Astrocyte of the spinal cord (primary cell): ENCODE data around the gene ILDR1.
"Not testable (repeated sequence)": the region's sequence is repeated elsewhere in the genome, so short reads cannot be mapped to it uniquely, and the experiment has no call there.

Experiments used
- DNase-seq: peaks from one replicate; pipeline ENCODE4 v3.0.0; 2011; ENCODE audit warnings: low read depth, low spot score
- H3K4me3 ChIP-seq: 2 replicates; pipeline ENCODE4 v1.5.1; 2011; ENCODE audit warnings: low read depth, mild to moderate bottlenecking, low read length, moderate library complexity
- in situ Hi-C: cut with HindIII; loops from 2 replicates; pipeline ENCODE4 v1.10.0; 2017; ENCODE audit warnings: low sequenced_read_pairs
- TF ChIP-seq, protein P1 (sequence below): IDR thresholded peaks from 2 replicates; pipeline ENCODE4 v1.5.1; 2012; ENCODE audit warnings: low read depth, mild to moderate bottlenecking, low read length, inconsistent platforms

Gene ILDR1

DNA sequence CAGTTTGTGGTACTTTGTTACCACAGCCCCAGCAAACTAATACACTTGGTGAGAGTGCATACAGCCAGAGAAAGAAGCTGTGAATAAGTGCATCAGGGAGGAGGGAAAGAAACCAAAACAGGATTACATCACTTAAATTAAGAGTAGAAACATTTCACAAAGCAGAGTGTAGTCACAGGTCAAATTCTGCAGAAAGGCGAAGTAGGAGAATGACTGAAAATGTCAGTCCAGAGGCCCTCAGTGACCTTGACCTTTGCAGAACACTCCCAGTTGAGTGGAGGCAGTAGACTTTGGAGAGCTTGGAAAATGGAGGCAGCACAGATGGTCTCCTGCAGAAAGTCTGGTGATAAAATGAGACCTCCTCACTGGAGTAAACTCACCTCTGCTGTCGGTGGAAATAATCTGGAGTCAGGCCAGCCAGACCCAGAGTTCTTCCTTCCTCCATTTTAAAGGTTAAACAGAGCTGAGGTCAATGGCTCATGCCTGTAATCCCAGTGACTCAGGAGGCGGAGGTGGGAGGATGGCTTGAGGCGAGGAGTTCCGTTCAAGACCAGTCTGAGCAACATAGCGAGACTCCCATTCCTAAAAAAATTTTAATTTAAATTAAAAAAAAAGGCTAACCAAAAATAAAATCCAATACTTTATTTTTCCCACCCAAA is 38.1 kb upstream of the ILDR1 start:
- no peak for DNase-seq
- in situ Hi-C loops = no loop called here

GRCh38 chr3:122058294-122058693 is 36.2 kb upstream of the ILDR1 start:
- in situ Hi-C loops = no loop called here
- DNase-seq = no peak
- H3K4me3 ChIP-seq = no peak overlapping the region
- TF ChIP-seq, protein P1, sequence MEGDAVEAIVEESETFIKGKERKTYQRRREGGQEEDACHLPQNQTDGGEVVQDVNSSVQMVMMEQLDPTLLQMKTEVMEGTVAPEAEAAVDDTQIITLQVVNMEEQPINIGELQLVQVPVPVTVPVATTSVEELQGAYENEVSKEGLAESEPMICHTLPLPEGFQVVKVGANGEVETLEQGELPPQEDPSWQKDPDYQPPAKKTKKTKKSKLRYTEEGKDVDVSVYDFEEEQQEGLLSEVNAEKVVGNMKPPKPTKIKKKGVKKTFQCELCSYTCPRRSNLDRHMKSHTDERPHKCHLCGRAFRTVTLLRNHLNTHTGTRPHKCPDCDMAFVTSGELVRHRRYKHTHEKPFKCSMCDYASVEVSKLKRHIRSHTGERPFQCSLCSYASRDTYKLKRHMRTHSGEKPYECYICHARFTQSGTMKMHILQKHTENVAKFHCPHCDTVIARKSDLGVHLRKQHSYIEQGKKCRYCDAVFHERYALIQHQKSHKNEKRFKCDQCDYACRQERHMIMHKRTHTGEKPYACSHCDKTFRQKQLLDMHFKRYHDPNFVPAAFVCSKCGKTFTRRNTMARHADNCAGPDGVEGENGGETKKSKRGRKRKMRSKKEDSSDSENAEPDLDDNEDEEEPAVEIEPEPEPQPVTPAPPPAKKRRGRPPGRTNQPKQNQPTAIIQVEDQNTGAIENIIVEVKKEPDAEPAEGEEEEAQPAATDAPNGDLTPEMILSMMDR = no peak

More for the DNA sequence above, 38.1 kb upstream of the ILDR1 start:
- TF ChIP-seq, protein P1 = no peak
- H3K4me3 ChIP-seq = no peak overlapping the region

DNA sequence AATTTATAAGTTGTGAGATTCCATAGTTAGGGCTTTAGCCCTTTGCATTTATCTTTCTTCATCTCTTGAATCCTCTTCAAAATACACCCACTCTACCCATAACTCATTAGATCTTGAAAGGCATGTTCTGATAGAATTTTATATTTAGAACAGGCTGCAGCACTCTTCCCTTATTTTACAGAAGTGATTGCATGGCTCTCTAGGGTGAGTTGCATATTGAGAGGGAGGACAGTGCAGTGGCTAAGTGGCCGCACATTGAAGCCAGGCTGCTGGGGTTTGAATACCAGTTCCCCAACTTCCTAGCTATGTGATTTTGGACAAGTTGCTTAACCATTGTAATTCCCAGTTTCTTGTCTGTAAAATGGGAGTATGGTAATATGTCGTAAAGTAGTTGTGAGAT is 35.6 kb upstream of the ILDR1 start:
- TF ChIP-seq, protein P1 = no peak
- H3K4me3 ChIP-seq = no peak overlapping the region
- in situ Hi-C loops = no loop called here
- no peak for DNase-seq

GRCh38 chr3:122055215-122055614 is 33.2 kb upstream of the ILDR1 start, which contains the start of gene CD86:
CD86 (plus strand) TSS chr3:122055362; CDS start chr3:122055490, 128 bp downstream.
- H3K4me3 ChIP-seq = no peak within 1 kb of the TSS
- in situ Hi-C loops = no loop called here
- DNase-seq = no peak
- TF ChIP-seq, protein P1 = no peak

DNA sequence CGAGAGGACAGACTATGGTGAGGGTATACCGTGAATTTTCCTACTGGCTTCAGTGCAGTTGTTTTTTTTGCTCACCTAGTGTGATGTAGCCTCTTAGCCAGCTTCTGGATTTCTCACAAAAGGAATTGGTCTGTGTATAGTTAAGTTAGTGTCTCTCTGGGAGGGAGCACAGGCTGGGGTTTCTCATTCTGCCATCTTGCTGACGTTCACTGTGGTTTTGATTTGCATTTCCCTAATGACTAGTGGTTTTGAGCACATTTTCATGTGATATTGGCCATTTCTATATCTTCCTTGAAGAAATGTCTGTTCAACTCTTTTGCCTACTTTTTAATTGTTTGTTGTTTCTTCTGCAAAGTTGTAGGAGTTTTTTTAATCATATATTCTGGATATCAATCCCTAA is 30.9 kb upstream of the ILDR1 start:
- DNase-seq = no peak
- in situ Hi-C loops = no loop called here

DNA sequence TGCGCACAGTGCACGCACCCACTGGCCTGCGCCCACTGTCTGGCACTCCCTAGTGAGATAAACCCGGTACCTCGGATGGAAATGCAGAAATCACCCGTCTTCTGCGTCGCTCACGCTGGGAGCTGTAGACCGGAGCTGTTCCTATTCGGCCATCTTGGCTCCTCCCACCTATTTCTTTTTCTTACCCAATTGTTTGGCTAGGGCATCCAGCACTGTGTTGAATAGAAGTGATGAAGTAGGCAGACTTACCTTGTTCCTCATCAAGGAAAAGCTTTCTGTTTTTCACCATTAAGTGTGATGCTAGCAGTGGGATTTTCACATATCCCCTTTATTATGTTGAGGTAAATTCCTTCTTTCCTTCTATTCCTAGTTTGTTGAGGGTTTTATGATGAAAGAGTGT is 25.7 kb upstream of the ILDR1 start:
- H3K4me3 ChIP-seq, in situ Hi-C loops, DNase-seq: not testable (repeated sequence)

More for the DNA sequence above, 30.9 kb upstream of the ILDR1 start:
- no peak overlapping the region for H3K4me3 ChIP-seq
- TF ChIP-seq, protein P1 = no peak

GRCh38 chr3:122047296-122047695 is 25.2 kb upstream of the ILDR1 start:
- DNase-seq, H3K4me3 ChIP-seq, in situ Hi-C loops: not testable (repeated sequence)

DNA sequence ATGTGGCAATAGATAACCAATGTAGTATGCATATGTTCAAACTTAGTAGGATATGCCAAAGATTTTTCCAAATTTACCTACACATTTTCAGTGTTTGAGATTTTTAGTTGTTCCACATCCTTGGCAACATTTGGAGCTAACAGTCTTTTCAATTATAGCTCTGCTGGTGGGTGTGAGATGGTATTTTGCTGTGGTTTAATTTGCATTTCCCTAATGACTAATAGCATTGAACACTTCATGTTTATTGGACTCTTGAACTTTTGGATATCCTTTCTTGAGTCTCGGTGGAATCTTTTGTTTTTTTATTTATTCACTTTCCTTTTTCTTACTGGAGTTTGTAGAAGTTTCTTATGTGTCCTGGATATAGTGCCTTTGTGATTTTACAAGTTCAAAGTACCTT is 11.0 kb upstream of the ILDR1 start:
- TF ChIP-seq, protein P1 = no peak
- in situ Hi-C loops = no loop called here
- no peak overlapping the region for H3K4me3 ChIP-seq
- DNase-seq = no peak
